ENCODE data around the gene GBE1.

GRCh38 chr3:81620849-81621248 is 140.6 kb downstream of the GBE1 start:
- TF ChIP-seq SPI1 (IDR thresholded peaks at IDR 0.05; ENCODE audit: low read depth, low read length) = no peak
- no peak for TF ChIP-seq POLR2A (IDR thresholded peaks at IDR 0.05; ENCODE audit: low read depth, low read length)
- no peak for TF ChIP-seq TAF1 (IDR thresholded peaks at IDR 0.05; ENCODE audit: low read depth, low read length)

All from GM12891 (cell line).